Upper lobe of left lung (tissue), 4 donors: ENCODE data around the gene CAPN3.

ENCODE experiments used
- POLR2AphosphoS5 ChIP-seq, 2 donors: sonication (generic); formaldehyde crosslinking; IDR thresholded peaks; one replicate each; pipeline ENCODE4 v1.5.1; 2017; ENCODE audit warnings: antibody characterized with exemption in 2 of 2
- TF ChIP-seq, protein P1 (sequence below), 6 experiments: fragments of 450-650 bp in 4 of 6; fragments of 200-600 bp in 2 of 6; sonication (generic) in 2 of 6; IDR thresholded peaks; one replicate each; pipeline ENCODE4 v1.5.1; 2016 to 2019; ENCODE audit warnings: antibody characterized with exemption in 6 of 6

GRCh38 chr15:42358141-42358540 lies 1.2 kb upstream of the CAPN3 start:
- TF ChIP-seq, protein P1, sequence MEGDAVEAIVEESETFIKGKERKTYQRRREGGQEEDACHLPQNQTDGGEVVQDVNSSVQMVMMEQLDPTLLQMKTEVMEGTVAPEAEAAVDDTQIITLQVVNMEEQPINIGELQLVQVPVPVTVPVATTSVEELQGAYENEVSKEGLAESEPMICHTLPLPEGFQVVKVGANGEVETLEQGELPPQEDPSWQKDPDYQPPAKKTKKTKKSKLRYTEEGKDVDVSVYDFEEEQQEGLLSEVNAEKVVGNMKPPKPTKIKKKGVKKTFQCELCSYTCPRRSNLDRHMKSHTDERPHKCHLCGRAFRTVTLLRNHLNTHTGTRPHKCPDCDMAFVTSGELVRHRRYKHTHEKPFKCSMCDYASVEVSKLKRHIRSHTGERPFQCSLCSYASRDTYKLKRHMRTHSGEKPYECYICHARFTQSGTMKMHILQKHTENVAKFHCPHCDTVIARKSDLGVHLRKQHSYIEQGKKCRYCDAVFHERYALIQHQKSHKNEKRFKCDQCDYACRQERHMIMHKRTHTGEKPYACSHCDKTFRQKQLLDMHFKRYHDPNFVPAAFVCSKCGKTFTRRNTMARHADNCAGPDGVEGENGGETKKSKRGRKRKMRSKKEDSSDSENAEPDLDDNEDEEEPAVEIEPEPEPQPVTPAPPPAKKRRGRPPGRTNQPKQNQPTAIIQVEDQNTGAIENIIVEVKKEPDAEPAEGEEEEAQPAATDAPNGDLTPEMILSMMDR (IDR thresholded peaks at IDR 0.05): no peak
- TF ChIP-seq POLR2AphosphoS5 (IDR thresholded peaks at IDR 0.05): no peak
